Activated CD4-positive, alpha-beta T cell treated with anti-CD3 and anti-CD28 coated beads, Interleukin-2, amount 10 ng/mL, durations not matched to agents 24 days and 14 days (primary cell): ENCODE results near the gene SPATA12. TPM values are rescaled to one million over a fixed set of nuclear protein-coding genes. Genes with fewer than 3 reads are reported as not detected.

Experiments used
- total RNA-seq: library from RNA; stranded (reverse); gene quantifications from 2 replicates; pipeline ENCODE4 v1.2.3, GENCODE V29; 2022

The SPATA12 gene
- total RNA-seq, 1 donor from 2014 or later, result not detected

Other genes with a start within 250 kb of the SPATA12 start
- gene IL17RD, start 104.7 kb downstream of the SPATA12 start, total RNA-seq, result 0.14 and 0.26 TPM in 2 replicates
- gene HESX1, start 139.3 kb downstream of the SPATA12 start, total RNA-seq, result 0.24 and 0.63 TPM in 2 replicates
- 40.4 and 44.8 TPM in 2 replicates for gene APPL1, start 167.1 kb downstream of the SPATA12 start, total RNA-seq
- not detected in 2 replicates for gene ASB14, start 232.0 kb downstream of the SPATA12 start, total RNA-seq